ENCODE results near the gene ASS1.

- no peak for TF ChIP-seq POLR2A (IDR thresholded peaks at IDR 0.05)
- no peak for TF ChIP-seq CTCF (IDR thresholded peaks at IDR 0.05)
Observed at GRCh38 chr9:130549093-130549735, 104.5 kb downstream of the ASS1 start.
